A673 (cell line): ENCODE results near the gene RASSF1.

Experiments used
- CTCF ChIP-seq: fragments of 300-800, 200-600 bp; sonication (generic); conservative IDR thresholded peaks from 2 replicates; pipeline ENCODE4 v1.5.1; 2017; ENCODE audit warnings: low read depth, mild to moderate bottlenecking, antibody characterized with exemption, low read length, moderate library complexity, mixed read lengths
- EZH2 ChIP-seq: fragments of 200-600 bp; sonication (generic); IDR thresholded peaks from 2 replicates; pipeline ENCODE4 v1.6.1; 2017; ENCODE audit warnings: borderline replicate concordance, low read depth, mild to moderate bottlenecking, mixed read lengths, antibody characterized with exemption, low read length; ENCODE audit not compliant: poor library complexity, severe bottlenecking

- peak; percentile 50 for TF ChIP-seq CTCF
- TF ChIP-seq EZH2 = no peak
Measured at GRCh38 chr3:50370594-50370993, 30.0 kb upstream of the RASSF1 start.
